Measurements from ENCODE around the gene NCMAP. TPM values are rescaled to one million over a fixed set of nuclear protein-coding genes. Genes with fewer than 3 reads are reported as not detected.
A peak's percentile ranks its signal among the peaks of the same experiment; 100 is the strongest.

NCMAP gene
- total and polyA plus RNA-seq, 7 donors = 0.51 to 1.8 (median 0.60) TPM; not detected in 4

DNA sequence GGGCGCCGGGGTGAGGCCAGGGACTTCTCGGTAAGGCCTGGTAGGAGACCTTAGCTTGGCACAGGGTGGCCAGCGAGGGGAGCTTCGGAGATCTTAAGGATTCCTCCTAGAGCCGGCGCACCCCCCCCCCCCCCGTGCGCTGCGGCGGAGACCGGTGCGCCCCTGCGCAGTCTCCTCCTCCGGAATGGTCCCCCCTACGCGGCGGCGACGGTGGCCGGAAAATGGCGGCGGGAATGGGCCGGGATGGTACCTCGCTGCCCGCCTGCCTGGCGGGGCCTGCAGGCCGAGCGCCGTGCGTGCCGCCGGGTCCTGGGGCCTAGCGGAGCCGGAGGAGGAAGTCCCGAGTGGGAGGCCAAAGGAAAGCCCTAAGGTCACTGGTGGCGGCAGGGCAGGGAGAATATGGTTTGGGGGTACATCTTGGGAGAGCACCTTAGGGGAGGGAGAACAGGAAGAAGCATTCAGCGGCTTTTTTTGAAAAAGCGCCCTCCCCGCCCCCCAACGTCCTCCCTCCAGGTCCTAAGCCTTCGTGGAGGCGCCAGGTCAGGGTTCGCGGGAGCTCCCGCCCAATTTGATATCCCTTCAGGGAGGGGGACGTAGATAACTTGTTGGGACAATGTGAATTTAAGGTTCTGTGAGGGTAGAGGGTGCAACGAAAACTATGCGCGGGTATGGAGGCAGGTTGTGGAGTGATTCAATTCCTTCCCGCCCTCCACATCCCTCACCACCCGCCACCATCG lies 87.6 kb downstream of the NCMAP start:
- Histone ChIP-seq H3K9me3 (no peaks in the 10 kb centered on the region), H3K27ac (peak overlapping the region; percentile 94 to 97 (median 96)), H3K4me1 (peaks cover 0 to 32% (median 29%) of the 10 kb centered on the region in 4 donors), H3K27me3 (no peaks in the 10 kb centered on the region), H3K36me3 (peaks cover 6 to 32% (median 22%) of the 10 kb centered on the region in 4 donors), H3K4me3 (peak overlapping the region; percentile 65 to 75 (median 72))
- no peak for TF ChIP-seq CTCF (IDR thresholded peaks at IDR 0.05)
- peak in 1 of 2 donors; percentile 13 for TF ChIP-seq POLR2A (IDR thresholded peaks at IDR 0.05)
- DNase-seq = no peak
- intact Hi-C loops (cut with DNase I) = loop anchor here (5.0 to 10.0 kb wide), 4 partner anchors 104 to 591 kb away; partner anchors contain the start of genes CLIC4, NIPAL3, RCAN3 and SYF2
- 0 to 1% methylated on average over 53 of the region's 53 CpGs for WGBS, 2 donors

DNA sequence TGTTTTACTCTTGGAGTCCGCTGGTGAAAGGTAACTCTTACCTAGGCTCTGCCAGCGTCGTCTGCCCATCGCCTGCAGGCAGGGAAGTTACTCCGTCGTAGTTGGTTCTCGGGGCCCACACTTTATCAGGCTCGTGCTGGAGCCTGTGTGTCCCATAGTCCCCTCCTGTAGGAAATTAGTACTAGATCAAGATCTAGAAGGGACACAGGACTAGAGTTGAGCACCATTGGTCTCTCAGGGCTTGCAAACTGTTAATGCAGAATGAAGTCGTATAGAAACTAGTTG lies 88.2 kb downstream of the NCMAP start:
- intact Hi-C loops (cut with DNase I) = loop anchor here (5.0 to 10.0 kb wide), 4 partner anchors 103 to 591 kb away; partner anchors contain the start of genes CLIC4, NIPAL3, RCAN3 and SYF2
- Histone ChIP-seq H3K27ac (peak overlapping the region in 3 of 4 donors; percentile 94 to 97 (median 97)), H3K27me3 (no peaks in the 10 kb centered on the region), H3K4me3 (peak overlapping the region; percentile 65 to 75 (median 72)), H3K36me3 (peaks cover 9 to 37% (median 27%) of the 10 kb centered on the region in 4 donors), H3K4me1 (peaks cover 0 to 32% (median 29%) of the 10 kb centered on the region in 4 donors), H3K9me3 (no peaks in the 10 kb centered on the region)
- no peak for DNase-seq
- no peak for TF ChIP-seq EP300 (IDR thresholded peaks at IDR 0.05)
- TF ChIP-seq CTCF (IDR thresholded peaks at IDR 0.05) = no peak
- no peak for TF ChIP-seq POLR2A (IDR thresholded peaks at IDR 0.05)
- no peak for TF ChIP-seq POLR2AphosphoS5 (IDR thresholded peaks at IDR 0.05)
- WGBS, 2 donors = 0 to 2% methylated on average over 9 of the region's 9 CpGs

- Histone ChIP-seq H3K4me1 (peaks cover 0 to 21% (median 18%) of the 10 kb centered on the region in 4 donors), H3K27me3 (no peaks in the 10 kb centered on the region), H3K27ac (no peak overlapping the region), H3K9me3 (no peaks in the 10 kb centered on the region), H3K36me3 (peaks cover 43 to 86% (median 73%) of the 10 kb centered on the region in 4 donors), H3K4me3 (no peak overlapping the region)
- DNase-seq = no peak
- TF ChIP-seq POLR2A (IDR thresholded peaks at IDR 0.05) (no peak), CTCF (IDR thresholded peaks at IDR 0.05) (no peak), EP300 (IDR thresholded peaks at IDR 0.05) (no peak), POLR2AphosphoS5 (IDR thresholded peaks at IDR 0.05) (no peak)
- intact Hi-C loops (cut with DNase I) = loop anchor here (10.0 kb wide), 1 partner anchor 586 kb away; the partner anchor contains the start of gene SYF2
- WGBS, 2 donors = 94 to 95% methylated on average over 5 of the region's 5 CpGs
Observed at GRCh38 chr1:24648919-24649318, 93.0 kb downstream of the NCMAP start.

DNA sequence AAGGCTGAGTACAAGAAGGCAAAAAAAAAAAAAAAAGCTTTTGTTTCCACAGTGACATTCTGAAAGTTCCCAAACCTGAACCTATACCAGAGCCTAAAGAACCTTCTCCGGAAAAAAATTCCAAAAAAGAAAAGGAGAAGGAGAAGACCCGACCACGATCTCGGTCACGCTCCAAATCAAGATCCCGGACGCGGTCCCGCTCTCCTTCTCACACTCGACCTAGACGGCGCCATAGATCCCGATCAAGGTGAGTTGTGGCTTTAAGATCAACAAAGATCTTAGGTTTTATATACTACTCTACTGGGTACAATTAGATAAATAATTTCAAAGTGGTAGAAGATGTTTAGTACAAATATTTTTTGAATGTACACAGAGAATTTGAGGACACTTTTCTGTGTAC lies 96.5 kb downstream of the NCMAP start:
- no peaks in the 10 kb centered on the region for H3K4me1 ChIP-seq
- WGBS, 2 donors = 94 to 95% methylated on average over 13 of the region's 13 CpGs
- no peak for DNase-seq
- H3K4me3 ChIP-seq = no peak overlapping the region
- no peak for TF ChIP-seq CTCF (IDR thresholded peaks at IDR 0.05)
- no peak for TF ChIP-seq EP300 (IDR thresholded peaks at IDR 0.05)
- no peak for TF ChIP-seq POLR2AphosphoS5 (IDR thresholded peaks at IDR 0.05)
- H3K36me3 ChIP-seq = peaks cover 68 to 100% (median 93%) of the 10 kb centered on the region in 4 donors
- H3K9me3 ChIP-seq = no peaks in the 10 kb centered on the region
- intact Hi-C loops (cut with DNase I) = no loop called here
- H3K27ac ChIP-seq = no peak overlapping the region
- H3K27me3 ChIP-seq = no peaks in the 10 kb centered on the region

Data from sigmoid colon (tissue), 7 donors.